SU-DHL-6 (cell line): Measurements from ENCODE around the gene GCHFR.

ENCODE experiments used
- H2AFZ ChIP-seq: fragments of 200-600 bp; sonication (generic); 2 replicates; pipeline ENCODE4 v1.6.1; 2014; ENCODE audit warnings: low read depth, mild to moderate bottlenecking, moderate library complexity, mixed read lengths, antibody characterized with exemption, low read length; ENCODE audit not compliant: severe bottlenecking
- H3F3A ChIP-seq: fragments of 200-600 bp; shearing (Covaris generic); 2 replicates; pipeline ENCODE4 v1.6.0; 2016; ENCODE audit warnings: antibody characterized with exemption, mild to moderate bottlenecking; ENCODE audit not compliant: insufficient read depth
- H3K27ac ChIP-seq: fragments of 200-600 bp; sonication (generic); 2 replicates; pipeline ENCODE4 v1.5.1; 2016; ENCODE audit warnings: low read depth, mild to moderate bottlenecking, low read length, moderate library complexity, mixed read lengths
- H3K27me3 ChIP-seq: fragments of 200-600 bp; sonication (generic), shearing (Covaris generic); 2 replicates; pipeline ENCODE4 v1.6.0; 2014; ENCODE audit warnings: mild to moderate bottlenecking, low read length
- H3K36me3 ChIP-seq: fragments of 200-600 bp; sonication (generic); 2 replicates; pipeline ENCODE4 v1.6.1; 2014; ENCODE audit warnings: mild to moderate bottlenecking, low read length, mixed read lengths
- H3K4me2 ChIP-seq: fragments of 300-600, 200-600 bp; shearing (Covaris generic), sonication (generic); 2 replicates; pipeline ENCODE4 v1.6.0; 2014; ENCODE audit warnings: low read length, low read depth, mild to moderate bottlenecking; ENCODE audit not compliant: poor library complexity, severe bottlenecking
- H3K4me3 ChIP-seq: fragments of 200-600 bp; sonication (generic); 2 replicates; pipeline ENCODE4 v1.5.1; 2014; ENCODE audit warnings: antibody characterized with exemption, low read length, mild to moderate bottlenecking, mixed read lengths; ENCODE audit not compliant: insufficient read depth, poor library complexity, severe bottlenecking
- H3K79me2 ChIP-seq: fragments of 200-600 bp; sonication (generic); 2 replicates; pipeline ENCODE4 v1.6.1; 2014; ENCODE audit warnings: mild to moderate bottlenecking, low read length, moderate library complexity; ENCODE audit not compliant: insufficient read depth
- H3K9ac ChIP-seq: fragments of 200-600 bp; sonication (generic); 2 replicates; pipeline ENCODE4 v1.7.0; 2014; ENCODE audit warnings: mild to moderate bottlenecking, low read length
- H3K9me2 ChIP-seq: fragments of 200-600 bp; sonication (generic); replicated peaks from 2 replicates; pipeline ENCODE4 v1.6.1; 2014; ENCODE audit warnings: low read length; ENCODE audit not compliant: insufficient read depth
- H3K9me3 ChIP-seq: fragments of 200-600 bp; sonication (generic); 2 replicates; pipeline ENCODE4 v1.6.1; 2014; ENCODE audit warnings: low read length, mixed read lengths; ENCODE audit not compliant: insufficient read depth
- H4K20me1 ChIP-seq: fragments of 200-600 bp; sonication (generic); 2 replicates; pipeline ENCODE4 v1.6.1; 2014; ENCODE audit warnings: low read depth, mild to moderate bottlenecking, antibody characterized with exemption, low read length, moderate library complexity, mixed read lengths
- CTCF ChIP-seq: fragments of 200-600 bp; sonication (generic); IDR thresholded peaks from one replicate; pipeline ENCODE4 v1.5.1; 2017; ENCODE audit warnings: antibody characterized with exemption, mild to moderate bottlenecking, low read length, moderate library complexity; ENCODE audit not compliant: insufficient read depth, poor library complexity, severe bottlenecking
- EZH2phosphoT487 ChIP-seq: fragments of 200-600 bp; sonication (generic), shearing (Covaris generic); conservative IDR thresholded peaks from 2 replicates; pipeline ENCODE4 v1.6.1; 2018; ENCODE audit warnings: mild to moderate bottlenecking, antibody characterized with exemption, low read length, moderate library complexity, mixed read lengths

GCHFR gene

GRCh38 chr15:40756938-40757337 lies 6.9 kb upstream of the GCHFR start:
- no peaks in the 10 kb centered on the region for H3K27me3 ChIP-seq
- TF ChIP-seq EZH2phosphoT487 (no peak), CTCF (no peak)
- no peaks in the 10 kb centered on the region for H3K9me2 ChIP-seq
- H3K79me2 ChIP-seq: peaks cover 28% of the 10 kb centered on the region
- H4K20me1 ChIP-seq: no peaks in the 10 kb centered on the region
- H3K27ac ChIP-seq: no peak overlapping the region
- H3K4me3 ChIP-seq: no peak overlapping the region
- no peaks in the 10 kb centered on the region; the same call in 1 of the 2 replicates for H3K36me3 ChIP-seq
- H3K9ac ChIP-seq: no peak overlapping the region
- H3K4me2 ChIP-seq: no peak overlapping the region
- H2AFZ ChIP-seq: no peak overlapping the region
- H3K9me3 ChIP-seq: no peaks in the 10 kb centered on the region
- peaks cover 8% of the 10 kb centered on the region for H3F3A ChIP-seq

GRCh38 chr15:40759961-40760360 lies 3.9 kb upstream of the GCHFR start:
- TF ChIP-seq CTCF (no peak), EZH2phosphoT487 (no peak)
- no peak overlapping the region for H3K4me2 ChIP-seq
- H3K9ac ChIP-seq: no peak overlapping the region
- H3F3A ChIP-seq: peaks cover 16% of the 10 kb centered on the region
- no peaks in the 10 kb centered on the region for H3K36me3 ChIP-seq
- H4K20me1 ChIP-seq: no peaks in the 10 kb centered on the region
- no peak overlapping the region for H2AFZ ChIP-seq
- H3K27ac ChIP-seq: no peak overlapping the region
- H3K4me3 ChIP-seq: no peak overlapping the region
- no peaks in the 10 kb centered on the region for H3K9me2 ChIP-seq
- H3K27me3 ChIP-seq: no peaks in the 10 kb centered on the region
- no peaks in the 10 kb centered on the region for H3K9me3 ChIP-seq
- H3K79me2 ChIP-seq: no peaks in the 10 kb centered on the region

- H2AFZ ChIP-seq: peak overlapping the region; percentile 42
- peak overlapping the region; percentile 84; the same call in 1 of the 2 replicates for H3K27ac ChIP-seq
- peak overlapping the region; percentile 81 for H3K9ac ChIP-seq
- peak overlapping the region; percentile 67 for H3K4me3 ChIP-seq
- H3K9me2 ChIP-seq: no peaks in the 10 kb centered on the region
- H3K9me3 ChIP-seq: no peaks in the 10 kb centered on the region
- peaks cover 30% of the 10 kb centered on the region for H3F3A ChIP-seq
- H3K4me2 ChIP-seq: peak overlapping the region; percentile 74
- no peak for TF ChIP-seq CTCF
- no peak for TF ChIP-seq EZH2phosphoT487
- H3K79me2 ChIP-seq: no peaks in the 10 kb centered on the region
- no peaks in the 10 kb centered on the region for H3K36me3 ChIP-seq
- H3K27me3 ChIP-seq: no peaks in the 10 kb centered on the region
- no peaks in the 10 kb centered on the region for H4K20me1 ChIP-seq
Measured at GRCh38 chr15:40762919-40763800, 708 bp upstream of the GCHFR start.
